ENCODE data around the gene ELFN1.

The ELFN1 gene

GRCh38 chr7:1743481-1744230 is 73.6 kb downstream of the ELFN1 start:
- TF ChIP-seq CTCF (IDR thresholded peaks at IDR 0.05; ENCODE audit: low read depth, low read length) = no peak
- no peak overlapping the region for H3K4me3 ChIP-seq (ENCODE audit: low read depth, low read length)

GRCh38 chr7:1744296-1745017 is 74.4 kb downstream of the ELFN1 start:
- TF ChIP-seq CTCF (IDR thresholded peaks at IDR 0.05; ENCODE audit: low read depth, low read length) = no peak
- H3K4me3 ChIP-seq (ENCODE audit: low read depth, low read length) = no peak overlapping the region

GRCh38 chr7:1745018-1745532 is 75.0 kb downstream of the ELFN1 start:
- TF ChIP-seq CTCF (IDR thresholded peaks at IDR 0.05; ENCODE audit: low read depth, low read length) = no peak
- H3K4me3 ChIP-seq (ENCODE audit: low read depth, low read length) = no peak overlapping the region

- H3K4me3 ChIP-seq (ENCODE audit: low read depth, low read length) = no peak overlapping the region
- TF ChIP-seq CTCF (IDR thresholded peaks at IDR 0.05; ENCODE audit: low read depth, low read length) = no peak
Measured at GRCh38 chr7:1745576-1746490, 75.8 kb downstream of the ELFN1 start.

- H3K4me3 ChIP-seq (ENCODE audit: low read depth, low read length) = no peak overlapping the region
- no peak for TF ChIP-seq CTCF (IDR thresholded peaks at IDR 0.05; ENCODE audit: low read depth, low read length)
Measured at GRCh38 chr7:1746491-1746975, 76.5 kb downstream of the ELFN1 start.

- no peak for TF ChIP-seq CTCF (IDR thresholded peaks at IDR 0.05; ENCODE audit: low read depth, low read length)
- H3K4me3 ChIP-seq (ENCODE audit: low read depth, low read length) = no peak overlapping the region
Measured at GRCh38 chr7:1747004-1747801, 77.1 kb downstream of the ELFN1 start.
